RWPE1 (cell line): ENCODE data around the gene ETNPPL.

Source experiments
- CTCF ChIA-PET: fragments of 350-600 bp; sonication (Branson Sonifier 250); formaldehyde crosslinking; extraction: SDS; loops from one replicate; lab custom pipeline; 2021; lab: Yijun Ruan, JAX
- POLR2A ChIA-PET: fragments of 400-600 bp; formaldehyde crosslinking; extraction: SDS; loops from one replicate; lab custom pipeline; 2020; ENCODE audit warnings: antibody characterized with exemption; ENCODE audit not compliant: low non-redundant PET; lab: Yijun Ruan, JAX
- DNase-seq: peaks from one replicate; pipeline ENCODE4 v3.0.0; 2012; ENCODE audit warnings: low spot score
- H3K27ac ChIP-seq: fragments of 450-650 bp; 2 replicates; pipeline ENCODE4 v1.5.1; 2017
- CTCF ChIP-seq: fragments of 450-650 bp; conservative IDR thresholded peaks from 2 replicates; pipeline ENCODE4 v1.5.1; 2017; ENCODE audit warnings: low read depth, mild to moderate bottlenecking

Gene ETNPPL

GRCh38 chr4:108762559-108763225 lies at the start of gene ETNPPL:
Gene ETNPPL (minus strand): TSS chr4:108763053. CDS start chr4:108762898, 155 bp downstream.
- ChIA-PET POLR2A (interaction anchor here (0.5 kb wide), 1 partner anchor 104 kb away, joined by 7 read pairs; no protein-coding TSS in a partner anchor), CTCF (interaction anchor here (0.6 kb wide), 1 partner anchor 193 kb away, joined by 4 read pairs; no protein-coding TSS in a partner anchor)
- DNase-seq = no peak
- H3K27ac ChIP-seq = no peak within 1 kb of the TSS
- no peak for TF ChIP-seq CTCF

DNA sequence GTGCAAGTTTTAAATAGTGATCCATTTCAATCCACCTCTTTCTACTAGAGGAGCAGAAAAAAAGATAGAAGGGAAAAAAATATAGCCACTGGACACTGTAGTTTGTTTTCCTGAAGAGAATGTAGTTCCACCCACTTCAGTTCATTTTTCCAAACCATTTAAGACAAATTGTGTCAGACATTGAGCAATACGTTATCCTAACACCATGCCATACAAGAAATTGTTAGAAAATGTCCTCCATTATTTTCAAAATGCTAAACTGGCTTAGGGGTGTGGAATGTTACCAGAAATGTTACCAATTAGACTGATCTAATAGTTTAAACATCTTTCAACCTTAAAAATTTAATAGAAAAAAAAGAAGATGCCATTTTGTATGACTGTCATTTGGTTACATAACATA lies 48.6 kb upstream of the ETNPPL start:
- no peak overlapping the region for H3K27ac ChIP-seq
- ChIA-PET CTCF (no interaction called here), POLR2A (no interaction called here)
- no peak for DNase-seq
- TF ChIP-seq CTCF = no peak

- ChIA-PET CTCF (no interaction called here), POLR2A (no interaction called here)
- TF ChIP-seq CTCF = no peak
- H3K27ac ChIP-seq = no peak overlapping the region
- DNase-seq = no peak
Observed at GRCh38 chr4:108810087-108810486, 47.2 kb upstream of the ETNPPL start.

GRCh38 chr4:108804648-108805273 lies 41.9 kb upstream of the ETNPPL start:
- TF ChIP-seq CTCF = no peak
- DNase-seq = no peak
- no peak overlapping the region for H3K27ac ChIP-seq
- ChIA-PET POLR2A (no interaction called here), CTCF (interaction anchor here (0.5 kb wide), 1 partner anchor 155 kb away, joined by 3 read pairs; the partner anchor contains the start of gene OSTC)

GRCh38 chr4:108799306-108799705 lies 36.5 kb upstream of the ETNPPL start:
- ChIA-PET CTCF (no interaction called here), POLR2A (no interaction called here)
- no peak for TF ChIP-seq CTCF
- H3K27ac ChIP-seq = no peak overlapping the region
- no peak for DNase-seq

DNA sequence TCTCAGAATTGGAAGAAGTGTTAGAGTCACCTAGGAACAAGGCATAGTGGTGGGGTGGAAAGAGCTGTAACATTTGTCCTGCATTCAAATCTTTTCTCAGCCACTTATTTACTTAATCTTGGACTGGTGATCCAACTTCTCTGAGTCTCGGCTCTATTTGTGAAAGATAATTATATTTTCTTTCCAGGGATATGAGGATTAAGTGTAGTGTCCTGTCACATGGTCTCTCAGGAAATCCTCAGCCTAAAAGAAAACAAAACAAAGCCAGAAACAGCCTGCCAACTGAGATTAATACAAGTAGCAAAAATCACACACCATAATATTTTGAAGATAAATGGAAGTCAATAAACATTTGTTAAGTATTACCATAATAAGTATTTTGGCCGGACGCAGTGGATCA lies 33.3 kb upstream of the ETNPPL start:
- H3K27ac ChIP-seq = no peak overlapping the region
- CTCF ChIA-PET = interaction anchor here (0.7 kb wide), 1 partner anchor 1127 kb away, joined by 5 read pairs; no protein-coding TSS in a partner anchor
- POLR2A ChIA-PET = no interaction called here
- no peak for DNase-seq
- no peak for TF ChIP-seq CTCF
